ENCODE measurements around the gene SLC29A3. TPM values are rescaled to one million over a fixed set of nuclear protein-coding genes. Genes with fewer than 3 reads are reported as not detected.

Gene SLC29A3
- total RNA-seq, 2 donors from 2014 or later, result 1.8 to 2.9 TPM

DNA sequence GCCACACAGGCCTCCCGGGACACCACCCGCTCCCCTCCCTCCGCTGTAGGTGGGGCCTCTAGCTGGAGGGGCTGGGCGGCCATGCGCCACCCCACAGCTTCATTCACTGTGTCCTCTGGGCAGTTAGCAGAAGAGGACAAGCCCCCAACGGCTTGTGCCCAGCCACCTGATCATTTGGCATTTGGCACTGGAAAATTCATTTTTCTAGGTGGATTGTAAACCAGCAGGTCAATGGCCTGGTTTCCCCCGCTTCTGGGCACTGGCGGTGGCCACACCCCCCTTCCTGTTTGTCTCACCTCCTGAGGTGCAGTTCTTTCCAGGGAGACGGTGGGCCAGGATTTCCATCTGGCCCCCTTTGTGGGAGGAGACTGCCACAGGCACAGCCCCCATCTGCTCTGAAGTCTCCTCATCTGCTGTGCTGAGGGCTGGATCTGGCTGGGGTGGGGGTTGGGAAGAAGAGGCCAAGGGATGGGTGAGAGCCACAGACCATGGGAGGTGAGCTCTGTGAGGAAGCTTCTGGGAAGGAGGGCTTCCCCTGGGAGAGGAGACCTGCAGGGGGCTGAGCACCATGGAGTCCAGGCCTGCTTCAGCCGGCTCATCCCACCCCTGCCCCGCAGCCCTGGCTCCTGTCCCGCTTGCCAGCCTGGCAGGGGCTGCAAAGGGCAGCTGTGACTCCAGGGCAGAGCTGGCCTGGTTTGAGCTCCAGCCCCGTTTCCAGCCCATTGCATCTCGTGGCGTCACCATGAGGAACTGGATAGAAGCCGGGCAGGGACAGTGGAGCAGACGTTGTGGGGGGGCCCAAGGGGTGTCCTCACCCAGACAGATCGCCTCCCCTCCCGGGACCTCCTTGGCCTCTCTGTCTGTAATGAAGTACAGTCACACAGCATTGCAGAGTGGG is 40.1 kb upstream of the SLC29A3 start:
- Histone ChIP-seq H3K4me3 (no peak overlapping the region), H3K4me1 (peaks cover 0 to 21% of the 10 kb centered on the region in 2 donors), H3K36me3 (no peaks in the 10 kb centered on the region), H3K27ac (no peak overlapping the region), H3K27me3 (no peaks in the 10 kb centered on the region), H3K9me3 (no peaks in the 10 kb centered on the region)
- TF ChIP-seq, protein P1, sequence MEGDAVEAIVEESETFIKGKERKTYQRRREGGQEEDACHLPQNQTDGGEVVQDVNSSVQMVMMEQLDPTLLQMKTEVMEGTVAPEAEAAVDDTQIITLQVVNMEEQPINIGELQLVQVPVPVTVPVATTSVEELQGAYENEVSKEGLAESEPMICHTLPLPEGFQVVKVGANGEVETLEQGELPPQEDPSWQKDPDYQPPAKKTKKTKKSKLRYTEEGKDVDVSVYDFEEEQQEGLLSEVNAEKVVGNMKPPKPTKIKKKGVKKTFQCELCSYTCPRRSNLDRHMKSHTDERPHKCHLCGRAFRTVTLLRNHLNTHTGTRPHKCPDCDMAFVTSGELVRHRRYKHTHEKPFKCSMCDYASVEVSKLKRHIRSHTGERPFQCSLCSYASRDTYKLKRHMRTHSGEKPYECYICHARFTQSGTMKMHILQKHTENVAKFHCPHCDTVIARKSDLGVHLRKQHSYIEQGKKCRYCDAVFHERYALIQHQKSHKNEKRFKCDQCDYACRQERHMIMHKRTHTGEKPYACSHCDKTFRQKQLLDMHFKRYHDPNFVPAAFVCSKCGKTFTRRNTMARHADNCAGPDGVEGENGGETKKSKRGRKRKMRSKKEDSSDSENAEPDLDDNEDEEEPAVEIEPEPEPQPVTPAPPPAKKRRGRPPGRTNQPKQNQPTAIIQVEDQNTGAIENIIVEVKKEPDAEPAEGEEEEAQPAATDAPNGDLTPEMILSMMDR (IDR thresholded peaks at IDR 0.05), result no peak
- no peak for DNase-seq (ENCODE audit: low spot score)

DNA sequence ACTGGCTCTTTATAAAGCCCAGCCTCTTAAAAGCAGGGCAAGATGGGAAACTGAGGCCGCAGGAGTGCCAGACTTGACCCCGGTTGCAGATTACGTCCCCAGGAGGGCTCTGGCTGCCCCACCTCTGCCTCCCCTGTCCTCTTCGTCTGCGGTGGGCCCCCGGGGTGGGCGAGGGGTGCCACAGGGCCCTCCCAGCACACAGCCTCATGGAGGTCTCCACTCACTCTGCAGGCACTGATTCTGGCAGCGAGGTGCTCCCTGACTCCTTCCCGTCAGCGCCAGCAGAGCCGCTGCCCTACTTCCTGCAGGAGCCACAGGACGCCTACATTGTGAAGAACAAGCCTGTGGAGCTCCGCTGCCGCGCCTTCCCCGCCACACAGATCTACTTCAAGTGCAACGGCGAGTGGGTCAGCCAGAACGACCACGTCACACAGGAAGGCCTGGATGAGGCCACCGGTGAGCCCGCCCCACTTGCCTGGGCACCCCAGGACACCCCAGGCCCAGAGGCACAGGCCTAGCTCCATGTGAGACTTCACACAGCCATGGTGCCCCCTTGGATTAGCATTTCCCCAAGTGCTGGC is 39.4 kb upstream of the SLC29A3 start:
- no peaks in the 10 kb centered on the region for H3K9me3 ChIP-seq
- TF ChIP-seq, protein P1 (IDR thresholded peaks at IDR 0.05), result no peak
- no peak overlapping the region for H3K4me3 ChIP-seq
- no peak for DNase-seq (ENCODE audit: low spot score)
- H3K27me3 ChIP-seq, result no peaks in the 10 kb centered on the region
- peaks cover 0 to 21% of the 10 kb centered on the region in 2 donors for H3K4me1 ChIP-seq
- H3K27ac ChIP-seq, result no peak overlapping the region
- no peaks in the 10 kb centered on the region for H3K36me3 ChIP-seq

DNA sequence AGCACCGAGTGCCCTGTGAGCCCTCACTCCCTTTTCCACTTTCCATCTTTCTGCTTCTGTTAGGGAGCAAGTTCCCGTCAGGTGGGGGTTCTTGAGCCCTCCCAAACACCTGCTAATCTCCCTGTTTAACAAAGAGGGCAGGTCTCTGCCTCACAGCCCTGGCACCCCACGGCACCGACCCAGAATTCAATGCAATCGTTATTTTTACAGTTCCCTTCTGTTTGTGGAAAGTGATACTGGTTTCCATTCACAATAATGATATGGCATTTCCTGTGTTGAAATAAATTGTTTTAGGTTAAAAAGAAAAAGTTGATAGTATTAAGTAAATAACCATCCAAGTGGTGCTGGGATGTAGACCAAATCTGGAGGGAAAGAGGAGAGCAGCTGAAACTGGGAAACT is 38.8 kb upstream of the SLC29A3 start:
- TF ChIP-seq, protein P1 (IDR thresholded peaks at IDR 0.05), result no peak
- H3K36me3 ChIP-seq, result no peaks in the 10 kb centered on the region
- no peaks in the 10 kb centered on the region for H3K27me3 ChIP-seq
- no peaks in the 10 kb centered on the region for H3K9me3 ChIP-seq
- no peak overlapping the region for H3K4me3 ChIP-seq
- H3K4me1 ChIP-seq, result peaks cover 0 to 17% of the 10 kb centered on the region in 2 donors
- no peak for DNase-seq (ENCODE audit: low spot score)
- no peak overlapping the region for H3K27ac ChIP-seq

DNA sequence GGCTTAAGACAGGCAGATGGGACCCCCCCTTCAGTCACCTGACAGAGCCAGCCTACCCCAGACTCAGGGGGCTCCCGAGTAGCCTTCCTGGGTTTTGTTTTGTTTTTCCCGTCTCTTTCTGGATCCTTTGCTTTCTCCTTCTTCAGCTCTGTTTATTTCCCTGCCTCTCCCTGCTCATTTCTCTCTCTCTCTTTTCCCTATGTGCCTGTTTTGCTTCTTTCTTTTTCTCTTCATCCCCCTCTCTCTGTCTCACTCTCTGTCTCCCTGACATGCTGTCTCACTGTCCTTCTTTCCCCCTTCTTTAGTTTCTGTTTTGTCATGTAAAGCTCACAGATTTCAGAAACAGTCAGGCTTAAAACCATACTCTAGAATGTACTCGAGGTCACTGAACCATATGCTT is 38.2 kb upstream of the SLC29A3 start:
- no peak overlapping the region for H3K27ac ChIP-seq
- no peak overlapping the region for H3K4me3 ChIP-seq
- H3K4me1 ChIP-seq, result peaks cover 0 to 13% of the 10 kb centered on the region in 2 donors
- no peaks in the 10 kb centered on the region for H3K27me3 ChIP-seq
- TF ChIP-seq, protein P1 (IDR thresholded peaks at IDR 0.05), result no peak
- no peaks in the 10 kb centered on the region for H3K9me3 ChIP-seq
- H3K36me3 ChIP-seq, result peaks cover 4% of the 10 kb centered on the region
- no peak for DNase-seq (ENCODE audit: low spot score)

DNA sequence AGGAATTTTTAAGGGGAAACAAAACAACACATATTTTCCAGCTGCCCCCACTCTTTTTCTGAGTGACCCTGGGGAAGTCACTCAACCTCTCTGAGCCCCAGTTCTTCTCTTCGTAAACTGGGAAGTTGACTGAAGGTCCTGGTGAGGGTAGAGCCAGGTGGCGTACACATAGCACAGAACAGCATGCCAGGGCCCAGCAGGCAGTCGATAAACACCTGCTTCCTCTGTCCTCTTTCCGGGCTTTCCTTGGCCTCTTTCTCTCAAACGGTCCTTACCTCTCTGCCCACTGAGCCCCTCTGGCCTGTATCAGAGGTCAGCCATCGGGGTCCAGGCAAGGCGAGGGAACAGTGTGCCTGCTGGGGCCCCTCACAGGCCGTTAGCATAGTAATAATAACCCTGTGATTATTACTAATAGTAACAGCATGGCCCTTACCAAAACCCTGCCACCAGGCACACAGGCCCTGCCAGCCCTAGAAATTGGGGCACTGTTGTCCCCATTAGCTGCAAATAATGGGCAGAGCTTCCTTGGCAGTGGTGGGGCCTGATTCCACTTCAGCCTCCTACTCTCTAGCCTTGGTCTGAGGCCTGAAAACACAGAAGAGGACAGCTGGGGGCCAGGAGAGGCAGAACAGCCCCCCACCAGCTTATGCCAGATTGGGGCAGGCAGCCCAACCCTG is 37.3 kb upstream of the SLC29A3 start:
- Histone ChIP-seq H3K4me1 (peaks cover 0 to 13% of the 10 kb centered on the region in 2 donors), H3K9me3 (no peaks in the 10 kb centered on the region), H3K27me3 (no peaks in the 10 kb centered on the region), H3K27ac (no peak overlapping the region), H3K36me3 (peaks cover 5% of the 10 kb centered on the region), H3K4me3 (no peak overlapping the region)
- DNase-seq (ENCODE audit: low spot score), result no peak
- TF ChIP-seq, protein P1 (IDR thresholded peaks at IDR 0.05), result no peak
